NCI-H345 (cell line): ENCODE data around the gene MIB1.

Experiments used
- DNase-seq: peaks from one replicate; lab custom pipeline; 2025; lab: John Stamatoyannopoulos, UW

The MIB1 gene

DNA sequence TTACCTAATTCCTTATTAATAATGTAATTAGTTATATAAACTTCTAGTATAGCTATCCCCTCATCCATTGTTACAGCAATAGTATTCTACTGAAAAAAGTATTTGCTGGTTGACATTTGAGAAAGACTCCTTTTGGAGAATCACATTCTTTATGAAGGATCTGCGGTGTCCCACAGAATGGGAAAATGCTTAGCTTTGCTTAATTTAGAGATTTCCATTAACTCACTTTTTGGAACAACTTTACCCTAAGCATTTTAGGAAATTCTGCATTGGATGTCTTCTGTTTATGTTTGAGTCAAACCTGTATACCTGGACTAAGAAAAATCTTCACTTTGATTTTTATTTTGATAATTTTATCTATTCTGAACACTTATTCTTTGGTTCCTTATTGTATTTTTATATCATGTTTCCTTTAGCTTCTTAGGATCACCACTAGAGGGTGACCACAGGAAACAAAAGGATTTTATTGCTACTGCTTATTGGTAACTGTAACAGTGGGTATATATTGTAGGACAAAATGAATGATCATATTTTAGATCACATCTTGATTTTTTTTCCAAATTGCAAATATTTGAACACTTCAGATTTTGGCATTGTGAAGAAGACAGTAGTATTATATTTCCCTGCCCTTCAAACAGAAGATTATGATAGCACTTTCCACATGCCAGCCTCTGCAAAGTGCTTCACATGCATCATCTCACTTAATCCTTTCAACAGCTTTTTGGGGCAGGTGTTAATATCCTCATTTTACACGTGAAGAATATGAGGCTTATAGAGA, 79.6 kb downstream of the MIB1 start:
- no peak for DNase-seq

DNA sequence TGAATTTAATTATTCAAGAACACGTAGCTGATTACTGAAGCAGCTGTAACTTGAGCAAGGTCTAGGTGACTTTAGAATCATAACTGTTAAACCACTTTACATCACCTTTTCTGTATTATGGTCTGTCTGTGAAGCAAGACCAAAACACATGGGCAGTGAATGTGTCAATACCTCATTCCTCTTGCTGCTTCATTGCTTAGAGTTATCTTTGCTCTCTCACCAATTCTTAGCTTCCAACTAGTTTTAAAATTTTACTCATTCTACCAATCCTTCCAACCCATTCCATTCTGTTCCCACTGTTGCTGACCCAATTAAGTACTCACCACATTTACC, 80.2 kb downstream of the MIB1 start:
- no peak for DNase-seq

DNA sequence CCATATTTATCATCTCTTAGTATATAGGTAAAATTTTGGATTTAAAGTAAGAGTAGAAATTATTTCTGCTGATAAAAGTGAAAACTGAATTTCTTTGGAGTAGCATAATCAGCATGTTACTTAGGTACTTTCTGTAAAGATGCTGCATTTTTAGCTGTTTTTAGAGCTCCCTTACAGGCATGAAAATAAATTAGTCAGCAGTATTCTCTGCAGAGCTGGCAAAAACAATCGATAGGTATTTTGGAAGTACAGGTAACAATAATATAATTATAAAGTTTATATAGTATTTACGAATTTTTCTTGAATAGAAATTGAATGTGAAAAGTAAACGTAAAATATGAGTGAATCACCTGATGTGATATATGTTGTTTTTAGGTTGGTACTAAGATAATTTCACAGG, 83.3 kb downstream of the MIB1 start:
- DNase-seq, result no peak

DNA sequence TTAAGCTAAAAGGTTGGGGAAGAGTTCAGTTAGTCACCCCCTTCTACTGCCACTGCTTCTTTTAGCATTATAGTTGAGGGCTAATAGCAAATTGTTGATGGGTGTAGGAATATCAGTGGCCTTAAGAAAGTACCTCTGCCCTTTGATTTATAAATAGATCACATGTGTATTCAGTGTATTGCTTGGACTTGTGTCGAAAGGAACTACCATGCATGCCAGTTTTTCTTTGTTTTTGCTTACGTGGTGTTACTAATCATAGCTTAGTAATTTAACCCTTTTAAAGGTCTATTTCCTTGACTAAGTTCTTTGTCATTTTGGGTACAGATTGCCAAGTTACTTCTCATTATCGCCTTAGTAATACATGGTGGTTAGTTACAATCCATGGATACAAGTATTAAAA, 85.6 kb downstream of the MIB1 start:
- DNase-seq, result no peak

DNA sequence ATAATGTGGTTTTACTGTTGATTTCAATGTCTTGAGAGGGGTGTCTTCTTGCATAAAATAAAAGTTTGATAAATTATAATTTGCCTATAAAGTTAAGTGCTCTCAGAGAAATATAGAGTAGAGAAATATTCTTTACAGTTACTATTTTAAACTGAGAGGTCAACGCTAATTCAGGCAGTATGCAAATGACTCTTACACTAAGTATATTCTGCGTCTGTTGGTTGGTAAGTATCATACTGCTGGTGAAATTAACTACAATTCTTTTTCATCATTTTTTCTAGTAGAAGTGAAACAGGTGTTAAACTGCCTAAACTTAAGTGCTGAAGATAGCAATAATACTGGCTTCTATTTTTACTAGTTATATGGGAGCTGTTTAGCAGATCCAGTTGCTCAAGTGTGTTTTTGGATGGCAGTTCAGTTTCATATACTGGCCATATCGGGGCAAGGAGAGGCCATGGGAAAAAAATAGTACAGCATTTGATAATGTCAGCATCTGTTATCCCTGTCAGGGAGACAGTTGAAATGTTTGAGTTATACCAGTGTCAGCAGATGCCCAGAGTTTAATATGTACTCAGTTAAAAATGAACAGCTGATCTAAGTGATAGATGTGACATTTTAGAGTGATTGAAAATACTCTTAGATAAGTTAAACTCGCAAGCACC, 86.2 kb downstream of the MIB1 start:
- DNase-seq, result no peak

DNA sequence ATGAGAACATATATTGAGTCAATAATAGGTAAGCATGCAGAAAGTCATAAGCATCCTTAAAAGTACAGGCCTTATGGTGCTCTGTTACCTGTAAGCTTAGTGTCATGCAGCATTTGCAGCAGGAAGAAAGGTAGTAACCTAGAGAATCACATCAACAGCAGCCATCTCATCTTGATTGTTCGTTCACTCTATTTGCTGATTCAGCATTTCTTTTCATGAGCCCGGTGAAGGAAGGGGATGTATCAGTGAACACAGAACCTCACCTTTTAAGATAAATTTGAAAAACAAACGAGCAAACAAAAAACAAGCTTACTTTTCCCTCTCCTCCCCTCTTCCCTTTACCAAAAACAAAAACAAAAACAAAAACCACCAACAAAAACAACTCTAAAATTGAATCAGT, 89.9 kb downstream of the MIB1 start:
- DNase-seq, result no peak

DNA sequence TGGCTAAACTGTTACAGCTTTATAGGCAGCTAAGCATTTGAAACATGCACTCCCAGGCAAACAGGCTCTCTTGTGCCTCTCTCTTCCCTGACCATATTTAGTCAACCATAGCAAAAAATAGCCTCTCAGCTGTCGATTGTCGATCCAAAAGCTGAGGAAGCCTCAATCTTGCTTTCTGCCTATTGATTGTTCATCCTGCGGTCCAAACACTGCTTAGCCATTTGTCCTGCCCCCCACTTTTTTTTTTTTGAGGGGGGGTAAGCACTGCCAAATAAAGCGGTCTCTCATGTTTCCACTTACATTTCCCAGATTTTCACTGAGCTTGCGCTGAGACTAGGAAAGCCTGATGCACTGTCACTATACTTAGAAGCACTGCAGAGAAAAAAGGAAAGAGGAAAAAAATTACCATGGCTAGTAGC, 90.8 kb downstream of the MIB1 start:
- no peak for DNase-seq

DNA sequence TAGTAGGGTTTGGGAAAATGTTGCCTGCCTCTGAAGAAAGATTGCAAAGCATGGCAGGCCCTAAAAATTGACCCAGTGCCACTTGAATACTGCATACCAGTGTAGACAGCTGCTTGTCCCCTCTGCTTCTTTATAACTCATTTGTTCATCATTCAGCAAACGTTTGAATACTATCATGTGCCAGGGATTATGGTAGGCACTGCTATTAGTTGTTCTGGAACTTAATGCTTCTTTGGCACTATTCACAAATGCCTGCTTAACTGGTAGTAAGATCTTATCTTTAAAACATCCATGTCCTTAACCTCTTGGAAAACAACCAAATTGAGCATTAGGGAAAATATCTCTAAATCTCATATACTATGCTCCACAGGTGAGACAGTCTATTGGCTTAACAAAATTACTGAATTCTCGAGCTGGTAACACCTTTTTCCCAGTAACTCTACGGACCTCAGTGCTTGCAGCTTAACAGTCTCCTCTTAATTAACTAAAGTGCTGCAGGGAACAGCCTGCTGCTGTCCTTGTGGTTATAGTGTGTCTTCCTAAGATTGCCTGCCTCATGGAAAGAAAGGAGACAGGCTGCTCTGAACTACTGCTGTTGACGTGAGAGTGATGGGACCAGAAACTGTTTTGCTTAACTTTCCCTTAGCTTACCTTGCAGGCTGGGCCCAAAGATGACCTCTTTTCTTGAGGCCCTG, 93.2 kb downstream of the MIB1 start:
- no peak for DNase-seq

DNA sequence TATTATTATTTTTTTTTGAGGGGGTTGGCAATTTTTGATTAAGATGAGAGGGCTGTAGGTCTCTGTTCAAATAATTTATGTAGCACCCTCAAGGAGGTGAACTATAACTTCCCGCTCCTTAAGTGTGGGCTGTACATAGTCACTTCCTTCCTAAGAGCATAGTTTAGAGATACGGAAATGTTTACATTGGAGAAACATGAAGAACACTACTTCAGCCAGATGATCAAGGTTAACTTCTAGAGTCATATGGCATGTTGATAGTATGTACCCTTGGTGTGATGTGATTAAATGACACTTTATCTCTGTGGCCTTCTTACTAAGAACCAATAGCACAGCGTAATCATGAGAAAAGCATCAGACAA, 93.7 kb downstream of the MIB1 start:
- no peak for DNase-seq

DNA sequence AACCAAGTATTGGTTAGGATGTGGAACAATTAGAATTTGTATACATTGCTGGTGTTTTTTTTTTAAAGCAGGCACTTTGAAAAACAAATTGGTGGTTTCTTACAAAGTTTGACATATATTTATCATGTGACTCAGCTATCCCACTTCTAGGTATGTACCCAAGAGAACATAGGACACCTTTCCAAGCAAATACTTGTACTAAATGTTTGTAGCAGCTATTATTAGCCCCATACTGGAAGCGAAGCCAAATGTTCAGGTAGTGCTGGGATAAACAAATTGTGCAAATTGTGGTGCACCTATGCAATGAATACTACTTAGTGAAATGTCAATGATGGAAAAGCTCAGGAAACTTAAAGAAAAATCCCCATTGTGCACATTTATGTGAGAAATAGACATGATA, 101.0 kb downstream of the MIB1 start:
- no peak for DNase-seq

DNA sequence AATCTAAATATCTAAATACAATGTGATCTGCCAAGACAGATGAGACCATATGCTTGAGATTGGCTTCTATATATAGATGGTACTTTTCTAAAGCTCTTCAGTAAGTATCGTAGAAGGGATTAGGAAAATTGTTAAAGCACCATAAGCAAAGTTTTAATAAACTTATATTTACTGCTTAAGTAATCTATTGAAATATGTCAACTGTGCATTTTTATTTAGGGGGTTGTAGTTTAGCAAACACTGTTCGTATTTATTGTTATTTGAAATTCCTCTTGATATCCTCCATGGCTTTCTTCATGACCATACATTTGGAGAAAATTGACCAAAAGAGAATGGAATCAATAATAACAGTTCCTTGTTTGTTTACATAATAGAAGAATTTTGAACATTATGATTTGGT, 102.7 kb downstream of the MIB1 start:
- no peak for DNase-seq

DNA sequence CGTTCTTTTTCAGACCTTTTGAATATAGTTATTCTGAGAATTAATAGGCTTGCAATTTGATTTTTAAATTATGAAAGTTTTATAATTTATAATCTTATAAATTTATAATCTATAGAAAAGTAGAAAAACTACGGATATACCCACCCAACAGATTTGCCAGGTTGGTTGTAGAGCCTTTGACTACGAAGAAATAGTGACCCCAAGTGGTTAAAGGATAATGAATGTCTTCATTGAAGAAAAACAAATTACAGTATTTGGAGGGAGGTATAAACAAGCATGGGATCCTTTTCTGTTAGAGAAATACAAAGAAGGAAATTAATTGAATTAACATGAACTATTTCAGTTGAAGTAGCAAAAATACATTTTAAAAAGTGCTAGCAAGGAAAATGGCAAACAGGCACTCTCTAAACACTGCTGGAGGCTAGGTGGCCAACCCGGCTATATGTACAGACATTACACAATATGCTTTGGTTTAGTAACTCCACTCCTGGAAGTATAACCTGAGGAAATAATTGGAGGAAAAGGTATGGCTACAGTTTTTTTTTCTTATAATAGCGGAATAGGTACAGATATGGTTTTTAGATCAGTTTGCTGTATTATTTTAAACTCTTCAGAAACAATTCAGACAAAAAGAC, 110.9 kb downstream of the MIB1 start:
- DNase-seq, result no peak

DNA sequence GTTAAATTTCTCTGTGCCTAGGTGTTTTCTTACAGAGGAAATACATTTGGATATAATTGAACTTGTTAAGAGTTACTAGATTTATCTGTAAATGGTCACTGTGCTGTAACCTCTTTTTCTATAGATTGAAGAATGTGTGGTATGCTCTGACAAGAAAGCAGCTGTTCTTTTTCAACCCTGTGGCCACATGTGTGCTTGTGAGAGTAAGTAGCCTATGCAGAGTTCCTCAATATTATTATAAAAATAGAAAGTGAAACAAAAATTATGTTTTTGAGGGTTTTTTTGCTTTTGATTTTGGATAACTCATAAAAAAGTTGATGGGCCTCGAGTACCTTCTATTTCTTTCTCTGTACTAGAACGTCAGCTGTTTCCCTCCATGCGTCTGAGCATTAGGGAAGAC, 112.4 kb downstream of the MIB1 start:
- DNase-seq, result no peak

DNA sequence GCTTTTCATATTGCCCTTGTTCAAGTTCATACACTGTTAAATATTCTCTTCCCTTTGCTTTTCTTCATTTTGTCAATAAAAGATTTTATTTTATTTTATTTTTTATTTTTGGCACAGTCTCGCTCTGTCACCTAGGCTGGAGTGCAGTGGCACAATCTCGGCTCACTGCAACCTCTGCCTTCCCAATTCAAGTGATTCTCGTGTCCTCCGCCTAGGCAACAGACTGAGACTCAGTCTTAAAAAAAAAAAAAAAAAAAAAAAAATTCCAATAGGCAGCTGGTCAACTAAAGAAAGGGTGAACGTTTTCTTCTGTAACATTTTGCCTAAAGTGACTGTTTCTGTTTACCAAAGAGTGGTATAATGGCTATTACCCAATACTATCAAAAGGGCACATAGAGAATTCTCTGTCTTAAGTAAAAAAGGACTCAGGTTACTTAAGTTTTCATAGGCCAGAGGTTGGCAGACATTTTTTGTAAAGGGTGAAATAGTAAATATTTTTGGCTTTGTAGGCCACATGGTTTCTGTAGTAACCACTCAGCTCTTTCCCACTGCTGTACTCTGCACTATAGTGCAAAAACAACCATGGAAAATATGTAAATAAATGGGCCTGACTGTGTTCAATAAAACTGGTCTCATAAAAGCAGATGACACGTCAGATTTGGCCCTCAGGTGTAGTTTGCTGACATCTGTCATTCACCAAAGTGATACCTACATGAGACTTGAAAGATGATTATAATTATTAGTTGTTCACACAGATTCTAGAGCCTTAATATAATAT, 113.4 kb downstream of the MIB1 start:
- no peak for DNase-seq

DNA sequence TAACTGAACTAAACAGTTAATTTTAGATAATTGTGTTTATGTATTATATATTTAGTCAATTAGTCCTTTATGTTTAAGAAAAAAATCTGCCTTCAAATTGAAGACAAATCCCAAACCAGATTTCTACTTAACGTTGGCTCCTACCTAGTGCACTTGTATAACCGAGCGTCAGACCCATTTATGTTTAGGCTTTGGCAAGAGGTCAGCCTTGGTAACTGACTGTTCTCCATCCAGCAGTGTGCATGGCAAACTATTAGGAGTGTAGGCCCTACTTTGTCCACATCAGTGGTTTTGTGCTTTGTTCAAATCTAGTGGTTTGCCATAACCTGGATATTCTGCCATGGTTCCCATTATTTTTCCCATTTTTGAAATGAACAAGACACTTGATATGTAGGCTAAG, 114.8 kb downstream of the MIB1 start:
- no peak for DNase-seq

DNA sequence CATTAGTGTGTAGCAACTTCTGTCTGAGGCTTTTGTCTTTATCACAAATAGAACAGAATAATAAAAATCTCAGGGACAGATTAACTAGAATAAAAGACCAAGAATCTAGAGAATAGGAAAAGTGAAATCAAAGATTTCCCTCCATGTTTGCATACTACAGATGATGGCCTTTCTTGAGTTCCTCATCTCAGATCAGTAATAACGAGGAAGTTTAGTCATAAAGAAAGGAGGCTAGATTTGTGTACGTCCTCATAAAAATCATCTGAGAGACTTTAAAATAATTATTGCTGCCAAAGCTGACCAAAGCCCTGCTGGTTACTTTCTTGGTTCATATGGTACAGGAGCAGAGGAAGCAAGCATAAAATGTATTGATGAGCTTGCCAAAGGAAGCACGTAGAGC, 117.3 kb downstream of the MIB1 start:
- DNase-seq, result no peak

DNA sequence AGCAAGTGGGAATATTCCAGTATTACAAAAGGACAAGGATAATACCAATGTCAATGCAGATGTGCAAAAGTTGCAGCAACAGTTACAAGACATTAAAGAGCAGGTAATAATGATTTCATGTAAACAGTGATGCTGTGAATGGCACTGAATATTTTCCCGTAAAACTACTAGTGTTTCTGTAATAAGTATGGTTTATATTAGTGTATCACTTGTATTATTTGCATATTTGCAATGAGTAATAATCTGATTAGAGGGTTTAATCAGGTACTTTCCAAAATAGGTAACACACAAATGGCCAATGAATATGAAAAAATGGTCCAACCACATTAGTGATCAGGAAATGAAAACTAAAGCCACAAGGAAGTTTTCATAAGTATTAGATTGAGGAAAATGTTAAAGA, 118.0 kb downstream of the MIB1 start:
- DNase-seq, result no peak

DNA sequence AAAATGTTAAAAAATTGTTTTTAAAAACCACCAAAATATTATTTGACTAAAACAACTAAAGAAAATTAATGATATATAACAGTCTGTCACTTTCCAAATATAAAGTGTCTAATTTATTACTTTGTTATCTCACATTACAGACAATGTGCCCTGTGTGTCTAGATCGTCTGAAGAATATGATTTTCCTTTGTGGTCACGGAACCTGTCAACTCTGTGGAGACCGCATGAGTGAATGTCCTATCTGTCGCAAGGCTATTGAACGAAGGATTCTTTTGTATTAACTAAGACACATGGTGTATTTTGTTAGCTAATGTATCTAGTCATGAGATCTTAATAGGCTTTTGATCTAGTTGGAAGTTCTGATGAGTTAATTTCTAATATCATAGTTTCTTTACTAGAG, 123.8 kb downstream of the MIB1 start:
- DNase-seq, result no peak

DNA sequence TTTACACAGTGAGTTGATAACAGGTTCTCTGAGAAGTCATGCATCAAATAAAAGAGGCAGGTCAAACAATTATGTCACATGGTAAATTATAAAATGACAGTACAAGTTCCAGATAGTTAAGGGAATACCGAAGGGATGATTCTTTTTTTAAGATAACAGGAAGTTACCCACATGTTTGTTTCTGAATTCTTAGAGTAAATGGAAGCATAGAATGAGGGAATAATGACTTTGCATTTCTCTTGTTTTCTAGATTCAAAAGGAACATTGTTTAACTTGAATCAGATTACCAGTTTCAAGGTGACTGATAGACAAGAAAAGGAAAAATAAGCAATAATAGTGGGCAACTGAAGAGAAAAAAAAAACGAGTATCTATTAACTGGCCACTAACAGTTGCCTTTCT, 124.5 kb downstream of the MIB1 start:
- DNase-seq, result no peak

DNA sequence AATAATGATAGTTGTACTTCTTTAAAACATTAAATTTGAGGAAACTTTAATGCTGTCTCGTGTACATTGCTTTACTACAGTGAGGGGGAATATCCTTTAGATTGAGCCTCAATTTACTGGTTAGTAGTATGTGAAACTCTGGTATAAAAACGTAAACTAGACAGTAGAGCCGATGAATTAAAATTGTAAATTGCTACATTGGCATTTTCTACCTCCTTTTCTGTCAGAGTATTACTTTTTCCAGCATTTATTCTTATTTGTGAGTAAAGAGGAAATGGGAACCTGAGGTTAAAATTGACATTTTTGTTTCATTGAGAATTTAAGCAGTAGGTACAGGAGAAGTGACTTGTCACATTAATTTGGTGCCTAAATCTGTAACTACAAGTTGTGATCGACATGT, 128.2 kb downstream of the MIB1 start:
- DNase-seq, result no peak

DNA sequence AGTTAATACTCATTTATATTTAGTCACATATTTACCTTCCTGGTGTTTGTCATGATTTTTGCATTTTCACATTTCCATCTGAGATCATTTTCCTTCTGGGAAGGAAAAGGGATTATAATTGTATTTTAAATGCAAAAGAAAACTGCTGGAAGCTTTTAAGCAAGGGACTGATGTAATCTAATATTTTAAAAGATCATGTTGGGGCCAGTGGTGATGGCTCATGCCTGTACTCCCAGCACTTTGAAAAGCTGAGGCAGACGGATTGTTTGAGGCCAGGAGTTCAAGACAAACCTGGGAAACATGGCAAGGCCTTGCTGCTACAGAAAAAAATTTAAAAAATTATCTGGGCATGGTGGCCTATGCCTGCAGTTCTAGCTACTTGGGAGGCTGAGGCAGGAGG, 149.0 kb downstream of the MIB1 start:
- DNase-seq, result no peak

DNA sequence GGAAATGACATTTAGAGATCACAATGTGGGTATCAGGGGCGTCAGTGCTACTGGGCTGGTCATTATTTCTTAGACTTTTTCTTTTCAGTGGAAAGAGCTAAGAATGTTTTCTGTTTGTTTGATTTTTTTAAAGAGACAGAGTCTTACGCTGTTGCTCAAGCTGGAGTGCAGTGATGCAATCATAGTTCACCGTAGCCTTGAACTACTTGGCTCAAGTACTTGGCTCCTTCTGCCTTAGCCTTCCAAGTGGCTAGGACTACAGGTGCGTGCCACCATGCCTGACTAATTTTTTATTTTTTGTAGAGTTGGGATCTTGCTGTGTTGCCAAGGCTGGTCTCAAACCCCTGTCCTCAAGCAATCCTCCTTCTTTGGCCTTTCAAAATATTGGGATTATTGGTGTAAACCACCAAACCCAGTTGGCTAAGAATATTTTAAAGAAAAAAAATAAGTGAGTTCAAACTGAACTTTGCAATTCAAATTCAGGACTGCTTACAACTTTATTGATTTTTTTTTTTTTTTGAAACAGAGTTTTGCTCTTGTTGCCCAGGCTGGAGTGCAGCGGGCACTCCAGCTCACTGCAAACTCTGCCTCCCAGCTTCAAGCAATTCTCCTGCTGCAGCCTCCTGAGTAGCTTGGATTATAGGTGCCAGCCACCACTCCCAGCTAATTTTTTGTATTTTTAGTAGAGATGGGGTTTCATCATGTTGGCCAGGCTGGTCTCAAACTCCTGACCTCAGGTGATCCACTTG, 154.2 kb downstream of the MIB1 start:
- DNase-seq, result no peak
